Suprapubic skin (tissue), 4 donors: ENCODE results near the gene TTI1. TPM values are rescaled to one million over a fixed set of nuclear protein-coding genes. Genes with fewer than 3 reads are reported as not detected.
A peak's percentile ranks its signal among the peaks of the same experiment; 100 is the strongest.

Experiments
- DNase-seq, 2 donors: peaks; one replicate each; pipeline ENCODE4 v3.0.0-alpha.2; 2019; ENCODE audit warnings: low spot score in 2 of 2
- H3K27ac ChIP-seq: fragments of 200-600 bp; sonication (generic); one replicate; pipeline ENCODE4 v1.5.1; 2019
- H3K27me3 ChIP-seq: fragments of 200-600 bp; sonication (generic); one replicate; pipeline ENCODE4 v1.5.1; 2019
- H3K36me3 ChIP-seq: fragments of 200-600 bp; sonication (generic); one replicate; pipeline ENCODE4 v1.5.1; 2019
- H3K4me1 ChIP-seq: fragments of 200-600 bp; sonication (generic); one replicate; pipeline ENCODE4 v1.5.1; 2019
- H3K4me3 ChIP-seq: fragments of 200-600 bp; sonication (generic); one replicate; pipeline ENCODE4 v1.5.1; 2019; ENCODE audit warnings: mild to moderate bottlenecking
- H3K9me3 ChIP-seq: fragments of 200-600 bp; sonication (generic); one replicate; pipeline ENCODE4 v1.5.1; 2019
- CTCF ChIP-seq, 2 donors: fragments of 200-600 bp in 1 of 2; fragments of 450-650 bp in 1 of 2; sonication (generic) in 1 of 2; IDR thresholded peaks; one replicate each; pipeline ENCODE4 v1.5.1; 2016 to 2019; ENCODE audit warnings: antibody characterized with exemption in 2 of 2, mild to moderate bottlenecking in 1 of 2, moderate library complexity in 1 of 2
- EP300 ChIP-seq: sonication (generic); formaldehyde crosslinking; IDR thresholded peaks from one replicate; pipeline ENCODE4 v1.6.1; 2017; ENCODE audit warnings: antibody characterized with exemption
- POLR2A ChIP-seq, 2 donors: fragments of 450-650 bp; IDR thresholded peaks; one replicate each; pipeline ENCODE4 v1.6.1; 2017; ENCODE audit warnings: antibody characterized with exemption in 2 of 2, mild to moderate bottlenecking in 2 of 2, moderate library complexity in 2 of 2
- POLR2AphosphoS5 ChIP-seq, 3 donors: sonication (generic); formaldehyde crosslinking; IDR thresholded peaks; one replicate each; pipeline ENCODE4 v1.6.1; 2017; ENCODE audit warnings: antibody characterized with exemption in 3 of 3
- WGBS: methylation state at CpG from one replicate; pipeline ENCODE4 v1.1.5; 2018; 5-methylcytosine and 5-hydroxymethylcytosine counted together
- total RNA-seq, 4 donors: library from RNA; depleted of rRNA; stranded (reverse); fragments of >200 nt; gene quantifications; one replicate each; pipeline ENCODE4 v1.1.0, GENCODE V29; 2016

The TTI1 gene
- total RNA-seq, 4 donors from 2014 or later: 11.2 to 24.7 (median 17.1) TPM

- no peaks in the 10 kb centered on the region for H3K9me3 ChIP-seq
- WGBS: 83% methylated on average over 5 of the region's 5 CpGs
- no peak overlapping the region for H3K4me3 ChIP-seq
- no peaks in the 10 kb centered on the region for H3K27me3 ChIP-seq
- TF ChIP-seq CTCF (IDR thresholded peaks at IDR 0.05) (no peak), POLR2AphosphoS5 (IDR thresholded peaks at IDR 0.05) (no peak), EP300 (no peak), POLR2A (IDR thresholded peaks at IDR 0.05) (no peak)
- H3K27ac ChIP-seq: no peak overlapping the region
- no peak for DNase-seq
- no peaks in the 10 kb centered on the region for H3K4me1 ChIP-seq
- peaks cover 87% of the 10 kb centered on the region for H3K36me3 ChIP-seq
These were observed 27.3 kb upstream of the TTI1 start for GRCh38 chr20:38060536-38060935.

- Histone ChIP-seq H3K9me3 (no peaks in the 10 kb centered on the region), H3K27me3 (no peaks in the 10 kb centered on the region), H3K4me3 (no peak overlapping the region), H3K4me1 (no peaks in the 10 kb centered on the region), H3K36me3 (peaks cover 80% of the 10 kb centered on the region), H3K27ac (no peak overlapping the region)
- no peak for TF ChIP-seq POLR2A (IDR thresholded peaks at IDR 0.05)
- no peak for TF ChIP-seq CTCF (IDR thresholded peaks at IDR 0.05)
- TF ChIP-seq EP300: no peak
- no peak for TF ChIP-seq POLR2AphosphoS5 (IDR thresholded peaks at IDR 0.05)
- 78% methylated on average over 5 of the region's 5 CpGs for WGBS
- DNase-seq: no peak
These were observed 26.6 kb upstream of the TTI1 start for GRCh38 chr20:38059832-38060231.

- WGBS: 34% methylated on average over 7 of the region's 7 CpGs
- H3K9me3 ChIP-seq: no peaks in the 10 kb centered on the region
- H3K36me3 ChIP-seq: peaks cover 64% of the 10 kb centered on the region
- no peaks in the 10 kb centered on the region for H3K27me3 ChIP-seq
- H3K4me3 ChIP-seq: no peak overlapping the region
- TF ChIP-seq POLR2A (IDR thresholded peaks at IDR 0.05) (no peak), POLR2AphosphoS5 (IDR thresholded peaks at IDR 0.05) (no peak), EP300 (no peak), CTCF (IDR thresholded peaks at IDR 0.05) (peak; percentile 62 to 69)
- DNase-seq: peak; percentile 88 to 91
- H3K27ac ChIP-seq: no peak overlapping the region
- no peaks in the 10 kb centered on the region for H3K4me1 ChIP-seq
These were observed 24.2 kb upstream of the TTI1 start for GRCh38 chr20:38057351-38057972.

- no peak overlapping the region for H3K27ac ChIP-seq
- no peak overlapping the region for H3K4me3 ChIP-seq
- H3K27me3 ChIP-seq: no peaks in the 10 kb centered on the region
- no peak for DNase-seq
- H3K36me3 ChIP-seq: peaks cover 65% of the 10 kb centered on the region
- WGBS: 89% methylated on average over 6 of the region's 6 CpGs
- no peaks in the 10 kb centered on the region for H3K9me3 ChIP-seq
- H3K4me1 ChIP-seq: no peaks in the 10 kb centered on the region
- TF ChIP-seq EP300 (no peak), CTCF (IDR thresholded peaks at IDR 0.05) (no peak), POLR2AphosphoS5 (IDR thresholded peaks at IDR 0.05) (no peak), POLR2A (IDR thresholded peaks at IDR 0.05) (no peak)
These were observed 22.6 kb upstream of the TTI1 start for GRCh38 chr20:38055848-38056247.

GRCh38 chr20:38055294-38055693 lies 22.0 kb upstream of the TTI1 start:
- no peak for DNase-seq
- TF ChIP-seq EP300 (no peak), CTCF (IDR thresholded peaks at IDR 0.05) (no peak), POLR2A (IDR thresholded peaks at IDR 0.05) (no peak), POLR2AphosphoS5 (IDR thresholded peaks at IDR 0.05) (no peak)
- no peaks in the 10 kb centered on the region for H3K27me3 ChIP-seq
- H3K36me3 ChIP-seq: peaks cover 62% of the 10 kb centered on the region
- H3K4me1 ChIP-seq: no peaks in the 10 kb centered on the region
- no peaks in the 10 kb centered on the region for H3K9me3 ChIP-seq
- WGBS: 60% methylated on average over 4 of the region's 4 CpGs
- no peak overlapping the region for H3K4me3 ChIP-seq
- no peak overlapping the region for H3K27ac ChIP-seq
